Endothelial cell of umbilical vein (primary cell): ENCODE results near the gene BNIPL. TPM values are rescaled to one million over a fixed set of nuclear protein-coding genes. Genes with fewer than 3 reads are reported as not detected.
A peak's percentile ranks its signal among the peaks of the same experiment; 100 is the strongest.

ENCODE experiments used
- BruUV-seq: library from RNA; stranded (reverse); fragments of 400-500 nt; replicated peaks from 2 replicates; lab custom pipeline; 2021; lab: Mats Ljungman, UMichigan
- CTCF ChIA-PET: fragments of 300-600, 350-600 bp; sonication (Branson Sonifier 250); formaldehyde crosslinking; loops from one replicate; lab custom pipeline; 2021; ENCODE audit warnings: antibody characterized with exemption, inconsistent platforms; lab: Charles Lee
- POLR2A ChIA-PET: fragments of 300-600, 350-600 bp; sonication (Branson Sonifier 250); formaldehyde crosslinking; loops from one replicate; lab custom pipeline; 2021; ENCODE audit warnings: antibody characterized with exemption, inconsistent platforms; lab: Charles Lee
- DNase-seq: peaks from one replicate; pipeline ENCODE4 v3.0.0-alpha.2; 2011; ENCODE audit warnings: low read depth, low spot score
- FAIRE-seq: peaks from 2 replicates; lab custom pipeline; 2011; peaks lifted over from hg19 to GRCh38; lab: Jason Lieb, UNC
- H2AFZ ChIP-seq: 2 replicates; pipeline ENCODE4 v1.6.0; 2012; ENCODE audit warnings: low read depth, low read length, control low read depth, inconsistent platforms
- H3K27ac ChIP-seq: 2 replicates; pipeline ENCODE4 v1.5.1; 2011; ENCODE audit warnings: low read depth, mild to moderate bottlenecking, control low read depth, low read length, moderate library complexity; ENCODE audit not compliant: insufficient read depth
- H3K27me3 ChIP-seq, 2 experiments: 2 replicates each; pipeline versions ENCODE4 v1.6.0 to v1.6.1; 2011; ENCODE audit warnings: low read length in 2 of 2, mixed read lengths in 1 of 2; ENCODE audit not compliant: control insufficient read depth in 2 of 2, insufficient read depth in 2 of 2
- H3K36me3 ChIP-seq, 2 experiments: 2 replicates in 1 of 2; 3 replicates in 1 of 2; pipeline ENCODE4 v1.5.1; 2011; ENCODE audit warnings: low read length in 2 of 2, mild to moderate bottlenecking in 1 of 2, moderate library complexity in 1 of 2; ENCODE audit not compliant: control insufficient read depth in 2 of 2, insufficient read depth in 2 of 2; ENCODE audit errors: extremely low read depth in 1 of 2
- H3K4me1 ChIP-seq: 3 replicates; pipeline ENCODE4 v1.5.1; 2011; ENCODE audit warnings: mild to moderate bottlenecking, low read length; ENCODE audit not compliant: control insufficient read depth, insufficient read depth; ENCODE audit errors: extremely low read depth
- H3K4me2 ChIP-seq: 2 replicates; pipeline ENCODE4 v1.6.1; 2011; ENCODE audit warnings: low read length, control low read depth, mixed read lengths; ENCODE audit not compliant: insufficient read depth
- H3K4me3 ChIP-seq, 3 experiments: fragments of 200-600 bp in 1 of 3; sonication (generic), shearing (Covaris generic) in 1 of 3; replicated peaks in 1 of 3; 2 replicates each; pipeline ENCODE4 v1.5.1; 2011 to 2016; ENCODE audit warnings: control low read depth in 3 of 3, low read length in 3 of 3, mild to moderate bottlenecking in 2 of 3, inconsistent platforms in 1 of 3, low read depth in 1 of 3, moderate library complexity in 1 of 3; ENCODE audit not compliant: insufficient read depth in 1 of 3
- H3K79me2 ChIP-seq: 2 replicates; pipeline ENCODE4 v1.6.0; 2012; ENCODE audit warnings: low read length, inconsistent platforms; ENCODE audit not compliant: control insufficient read depth, insufficient read depth
- H3K9ac ChIP-seq: replicated peaks from 2 replicates; pipeline ENCODE3; 2011; ENCODE audit warnings: low read length, control low read depth; ENCODE audit not compliant: insufficient read depth; ENCODE audit errors: extremely low read depth
- H3K9me1 ChIP-seq: replicated peaks from 3 replicates; pipeline ENCODE4 v1.6.0; 2011; ENCODE audit warnings: mild to moderate bottlenecking, low read length; ENCODE audit not compliant: control insufficient read depth, insufficient read depth; ENCODE audit errors: extremely low read depth
- H3K9me3 ChIP-seq: replicated peaks from 2 replicates; pipeline ENCODE4 v1.5.1; 2012; ENCODE audit warnings: low read length, inconsistent platforms; ENCODE audit not compliant: control insufficient read depth, insufficient read depth
- H4K20me1 ChIP-seq: replicated peaks from 2 replicates; pipeline ENCODE3; 2011; ENCODE audit warnings: mild to moderate bottlenecking, low read length; ENCODE audit not compliant: control insufficient read depth, insufficient read depth; ENCODE audit errors: extremely low read depth
- FOS ChIP-seq: IDR thresholded peaks from 2 replicates; pipeline ENCODE4 v1.6.1; 2011; ENCODE audit warnings: mild to moderate bottlenecking, low read length, moderate library complexity, borderline replicate concordance; ENCODE audit not compliant: insufficient read depth
- GATA2 ChIP-seq: IDR thresholded peaks from 2 replicates; pipeline ENCODE4 v1.7.0; 2011; ENCODE audit warnings: low read depth, mild to moderate bottlenecking, moderate library complexity, mixed read lengths, low read length; ENCODE audit not compliant: insufficient read length, insufficient read depth
- dilution Hi-C: fragments of 300-500 bp; cut with MboI; formaldehyde crosslinking; loops from one replicate; pipeline ENCODE4 v1.15.0; 2019; ENCODE audit warnings: low sequenced_read_pairs; ENCODE audit not compliant: extremely low pct_ligation_motif_present
- intact Hi-C: fragments of 100-400 bp; cut with micrococcal nuclease; formaldehyde crosslinking; loops from one replicate; pipeline ENCODE4 v1.10.0; 2022
- polyA plus RNA-seq, 4 experiments: library from polyadenylated mRNA; depleted of rRNA in 3 of 4; stranded (reverse) in 3 of 4; unstranded in 1 of 4; fragments of >200 nt; gene quantifications; 2 replicates each; pipeline versions ENCODE4 v1.2.1 to v1.2.3, GENCODE V29; 2011 to 2012; ENCODE audit warnings: missing spikeins in 1 of 4
- total RNA-seq: library from RNA; stranded (reverse); gene quantifications from 2 replicates; pipeline ENCODE4 v1.2.3, GENCODE V29; 2021
- TF ChIP-seq, protein P1 (sequence below), 2 donors: IDR thresholded peaks; 1 replicate in 1 of 2; 2 replicates in 1 of 2; pipeline ENCODE4 v1.5.1; 2011; ENCODE audit warnings: low read length in 2 of 2, mild to moderate bottlenecking in 2 of 2, moderate library complexity in 2 of 2, control low read depth in 1 of 2, inconsistent platforms in 1 of 2, low read depth in 1 of 2; ENCODE audit not compliant: insufficient read depth in 1 of 2; ENCODE audit errors: extremely low read depth in 1 of 2

Gene BNIPL
- total and polyA plus RNA-seq, 2 donors (not counting 3 experiments of a cell fraction or from before 2014, with no cell fraction given), result 0.26 to 0.42 TPM

DNA sequence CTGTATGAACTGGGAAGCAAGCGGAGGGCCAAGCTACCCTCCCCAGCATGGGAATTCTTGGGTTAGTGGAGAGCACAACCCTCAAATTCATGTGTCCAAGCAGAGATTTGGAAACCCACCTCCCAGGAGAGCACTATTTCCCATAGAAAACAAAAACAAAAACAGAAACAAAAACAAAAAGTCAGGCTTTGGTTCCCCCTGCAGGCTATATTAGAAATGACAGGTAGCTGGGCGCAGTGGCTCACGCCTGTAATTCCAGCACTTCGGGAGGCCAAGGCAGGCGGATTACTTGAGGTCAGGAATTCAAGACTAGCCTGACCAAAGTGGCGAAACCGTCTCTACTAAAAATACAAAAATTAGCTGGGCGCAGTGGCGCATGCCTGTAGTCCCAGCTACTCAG, 40.5 kb upstream of the BNIPL start:
- Histone ChIP-seq H3K4me1 (peaks cover 11% of the 10 kb centered on the region), H3K9me3 (no peaks in the 10 kb centered on the region), H3K9ac (no peak overlapping the region), H3K27me3 (no peaks in the 10 kb centered on the region), H2AFZ (peak overlapping the region; percentile 15), H3K79me2 (no peaks in the 10 kb centered on the region), H3K36me3 (peaks cover 0 to 11% of the 10 kb centered on the region in 2 experiments), H3K9me1 (no peaks in the 10 kb centered on the region), H3K4me2 (no peak overlapping the region), H3K4me3 (no peak overlapping the region), H3K27ac (no peak overlapping the region), H4K20me1 (no peaks in the 10 kb centered on the region)
- dilution Hi-C loops (no loop called here), intact Hi-C loops (loop anchor here (1.0 kb wide), 1 partner anchor 17 kb away; no protein-coding TSS in a partner anchor)
- TF ChIP-seq, protein P1, sequence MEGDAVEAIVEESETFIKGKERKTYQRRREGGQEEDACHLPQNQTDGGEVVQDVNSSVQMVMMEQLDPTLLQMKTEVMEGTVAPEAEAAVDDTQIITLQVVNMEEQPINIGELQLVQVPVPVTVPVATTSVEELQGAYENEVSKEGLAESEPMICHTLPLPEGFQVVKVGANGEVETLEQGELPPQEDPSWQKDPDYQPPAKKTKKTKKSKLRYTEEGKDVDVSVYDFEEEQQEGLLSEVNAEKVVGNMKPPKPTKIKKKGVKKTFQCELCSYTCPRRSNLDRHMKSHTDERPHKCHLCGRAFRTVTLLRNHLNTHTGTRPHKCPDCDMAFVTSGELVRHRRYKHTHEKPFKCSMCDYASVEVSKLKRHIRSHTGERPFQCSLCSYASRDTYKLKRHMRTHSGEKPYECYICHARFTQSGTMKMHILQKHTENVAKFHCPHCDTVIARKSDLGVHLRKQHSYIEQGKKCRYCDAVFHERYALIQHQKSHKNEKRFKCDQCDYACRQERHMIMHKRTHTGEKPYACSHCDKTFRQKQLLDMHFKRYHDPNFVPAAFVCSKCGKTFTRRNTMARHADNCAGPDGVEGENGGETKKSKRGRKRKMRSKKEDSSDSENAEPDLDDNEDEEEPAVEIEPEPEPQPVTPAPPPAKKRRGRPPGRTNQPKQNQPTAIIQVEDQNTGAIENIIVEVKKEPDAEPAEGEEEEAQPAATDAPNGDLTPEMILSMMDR (IDR thresholded peaks at IDR 0.05; ENCODE audit: extremely low read depth in 1 of 2, insufficient read depth in 1 of 2, low read depth in 1 of 2, low read length in 2 of 2), result peak; percentile 57 to 68
- TF ChIP-seq FOS (no peak), GATA2 (no peak)
- POLR2A ChIA-PET, result interaction anchor here (0.9 kb wide), 1 partner anchor 11 kb away, joined by 4 read pairs; the partner anchor contains the start of gene MINDY1
- no TSS peak for BruUV-seq
- FAIRE-seq (peak; percentile 89), DNase-seq (no peak)
- CTCF ChIA-PET, result interaction anchor here (0.6 to 12.3 kb wide), 42 partner anchors 10 to 1049 kb away, joined by 3 to 278 read pairs (median 4); partner anchors contain the start of genes ANXA9, BNIPL, C1orf56 and CERS2
